Fibroblast of lung (primary cell): ENCODE measurements around the gene DLK1. TPM values are rescaled to one million over a fixed set of nuclear protein-coding genes. Genes with fewer than 3 reads are reported as not detected.

Experiments used
- DNase-seq, 2 donors: peaks; one replicate each; pipeline versions ENCODE4 v3.0.0 to v3.0.0-alpha.2; 2010; ENCODE audit warnings: low read depth in 2 of 2
- H2AFZ ChIP-seq: 2 replicates; pipeline ENCODE4 v1.5.1; 2012; ENCODE audit warnings: low read length, control low read depth, inconsistent platforms
- H3K27ac ChIP-seq: 2 replicates; pipeline ENCODE4 v1.5.1; 2011; ENCODE audit warnings: low read length, control low read depth; ENCODE audit not compliant: insufficient read depth
- H3K27me3 ChIP-seq: 2 replicates; pipeline ENCODE4 v1.5.1; 2011; ENCODE audit warnings: mild to moderate bottlenecking, low read length; ENCODE audit not compliant: control insufficient read depth, insufficient read depth
- H3K36me3 ChIP-seq: 2 replicates; pipeline ENCODE4 v1.5.1; 2011; ENCODE audit warnings: low read length; ENCODE audit not compliant: control insufficient read depth, insufficient read depth
- H3K4me1 ChIP-seq: 2 replicates; pipeline ENCODE4 v1.5.1; 2011; ENCODE audit warnings: low read length; ENCODE audit not compliant: control insufficient read depth, insufficient read depth; ENCODE audit errors: extremely low read depth
- H3K4me2 ChIP-seq: 2 replicates; pipeline ENCODE4 v1.5.1; 2011; ENCODE audit warnings: low read length, control low read depth; ENCODE audit not compliant: insufficient read depth; ENCODE audit errors: extremely low read depth
- H3K4me3 ChIP-seq, 4 experiments: fragments of 200-600 bp in 1 of 4; sonication (generic) in 1 of 4; replicated peaks in 1 of 4; 2 replicates each; pipeline ENCODE4 v1.5.1; 2011 to 2016; ENCODE audit warnings: low read length in 4 of 4, low read depth in 3 of 4, mild to moderate bottlenecking in 3 of 4, control low read depth in 2 of 4, inconsistent platforms in 1 of 4, mixed read lengths in 1 of 4; ENCODE audit not compliant: insufficient read depth in 1 of 4; ENCODE audit errors: control extremely low read depth in 1 of 4
- H3K79me2 ChIP-seq: 2 replicates; pipeline ENCODE4 v1.5.1; 2012; ENCODE audit warnings: mild to moderate bottlenecking, low read length, inconsistent platforms; ENCODE audit not compliant: control insufficient read depth, insufficient read depth
- H3K9ac ChIP-seq: 2 replicates; pipeline ENCODE4 v1.5.1; 2011; ENCODE audit warnings: mild to moderate bottlenecking, low read length, control low read depth; ENCODE audit not compliant: insufficient read depth
- H3K9me3 ChIP-seq: 2 replicates; pipeline ENCODE4 v1.5.1; 2012; ENCODE audit warnings: low read depth, low read length; ENCODE audit not compliant: control insufficient read depth, insufficient read depth
- H4K20me1 ChIP-seq: 2 replicates; pipeline ENCODE4 v1.5.1; 2011; ENCODE audit warnings: low read length; ENCODE audit not compliant: control insufficient read depth, insufficient read depth; ENCODE audit errors: extremely low read depth
- CTCF ChIP-seq, 2 donors: IDR thresholded peaks in 1 of 2; conservative IDR thresholded peaks in 1 of 2; 1 replicate in 1 of 2; 2 replicates in 1 of 2; pipeline ENCODE4 v1.5.1; 2011 to 2012; ENCODE audit warnings: low read length in 2 of 2, control low read depth in 1 of 2, inconsistent platforms in 1 of 2, low read depth in 1 of 2, mild to moderate bottlenecking in 1 of 2
- EZH2 ChIP-seq: IDR thresholded peaks from 2 replicates; pipeline ENCODE4 v1.5.1; 2012; ENCODE audit warnings: low read length, control low read depth, mild to moderate bottlenecking; ENCODE audit errors: missing control alignments
- polyA plus RNA-seq, 2 donors: library from polyadenylated mRNA; depleted of rRNA in 1 of 2; stranded (reverse) in 1 of 2; unstranded in 1 of 2; fragments of >200 nt; gene quantifications; 2 replicates each; pipeline ENCODE4 v1.2.1, GENCODE V29; 2011 to 2012; ENCODE audit warnings: missing spikeins in 1 of 2
- total RNA-seq: library from RNA; depleted of rRNA; stranded (reverse); fragments of >200 nt; gene quantifications from 2 replicates; pipeline ENCODE4 v1.2.1, GENCODE V29; 2014

The DLK1 gene
- total and polyA plus RNA-seq, 2 donors (not counting 1 experiment from before 2014, with no cell fraction given) = not detected

- H3K27me3 ChIP-seq = no peaks in the 10 kb centered on the region
These were observed 14.2 kb upstream of the DLK1 start for GRCh38 chr14:100712490-100712889.

GRCh38 chr14:100713705-100714104 is 13.0 kb upstream of the DLK1 start:
- Histone ChIP-seq H3K36me3 (no peaks in the 10 kb centered on the region), H3K27ac (no peak overlapping the region), H3K79me2 (no peaks in the 10 kb centered on the region), H3K9me3 (no peaks in the 10 kb centered on the region), H3K9ac (no peak overlapping the region), H3K4me3 (no peak overlapping the region), H3K4me1 (no peaks in the 10 kb centered on the region), H4K20me1 (no peaks in the 10 kb centered on the region), H2AFZ (no peak overlapping the region), H3K4me2 (no peak overlapping the region), H3K27me3 (no peaks in the 10 kb centered on the region)
- DNase-seq = no peak
- TF ChIP-seq EZH2 = no peak
- TF ChIP-seq CTCF (conservative IDR thresholded peaks at IDR 0.05 in 1 of 2, IDR thresholded peaks at IDR 0.05 in 1 of 2; ENCODE audit: low read depth in 1 of 2, low read length in 2 of 2) = no peak

More at GRCh38 chr14:100712490-100712889, 14.2 kb upstream of the DLK1 start:
- H3K79me2 ChIP-seq = no peaks in the 10 kb centered on the region
- H3K27ac ChIP-seq = no peak overlapping the region
- no peak overlapping the region for H3K4me3 ChIP-seq
- H2AFZ ChIP-seq = no peak overlapping the region
- TF ChIP-seq CTCF (conservative IDR thresholded peaks at IDR 0.05 in 1 of 2, IDR thresholded peaks at IDR 0.05 in 1 of 2; ENCODE audit: low read depth in 1 of 2, low read length in 2 of 2) (no peak), EZH2 (no peak)
- no peaks in the 10 kb centered on the region for H3K36me3 ChIP-seq
- no peak overlapping the region for H3K4me2 ChIP-seq
- no peak for DNase-seq
- no peaks in the 10 kb centered on the region for H3K4me1 ChIP-seq
- H3K9ac ChIP-seq = no peak overlapping the region
- H4K20me1 ChIP-seq = no peaks in the 10 kb centered on the region
- no peaks in the 10 kb centered on the region for H3K9me3 ChIP-seq

- no peaks in the 10 kb centered on the region for H4K20me1 ChIP-seq
- no peak overlapping the region for H3K27ac ChIP-seq
- no peak overlapping the region for H3K4me3 ChIP-seq
- H3K27me3 ChIP-seq = no peaks in the 10 kb centered on the region
- H3K4me2 ChIP-seq = no peak overlapping the region
- no peaks in the 10 kb centered on the region for H3K36me3 ChIP-seq
- H3K79me2 ChIP-seq = no peaks in the 10 kb centered on the region
- no peaks in the 10 kb centered on the region for H3K9me3 ChIP-seq
- H3K9ac ChIP-seq = no peak overlapping the region
- H2AFZ ChIP-seq = no peak overlapping the region
- DNase-seq = no peak
- no peaks in the 10 kb centered on the region for H3K4me1 ChIP-seq
- TF ChIP-seq CTCF (conservative IDR thresholded peaks at IDR 0.05 in 1 of 2, IDR thresholded peaks at IDR 0.05 in 1 of 2; ENCODE audit: low read depth in 1 of 2, low read length in 2 of 2) = no peak
- no peak for TF ChIP-seq EZH2
These were observed 12.3 kb upstream of the DLK1 start for GRCh38 chr14:100714258-100714892.
